ENCODE results near the gene SHE. TPM values are rescaled to one million over a fixed set of nuclear protein-coding genes. Genes with fewer than 3 reads are reported as not detected.

The SHE gene
- total and polyA plus RNA-seq, 2 donors (not counting 3 experiments of a cell fraction or from before 2014, with no cell fraction given): 30.1 to 52.7 TPM

DNA sequence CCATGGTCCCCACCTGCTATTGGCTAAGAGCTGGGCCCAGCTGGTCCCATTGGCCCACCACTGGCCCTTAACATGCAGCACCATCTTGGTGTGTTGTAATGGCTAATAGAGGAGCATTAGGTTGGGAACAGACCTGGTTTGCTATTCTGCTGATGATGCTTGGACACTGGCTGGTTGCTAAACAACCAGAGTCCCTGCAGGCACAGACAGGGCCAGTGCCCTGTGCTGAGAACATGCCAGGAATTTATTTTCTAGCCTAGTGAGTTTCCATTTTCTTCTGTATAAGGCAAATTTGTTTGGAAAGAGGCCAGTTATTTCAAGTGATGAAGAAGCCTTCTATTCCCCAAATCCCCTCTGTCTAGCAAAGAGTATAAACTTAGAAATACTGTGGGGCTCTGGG lies 43.1 kb downstream of the SHE start:
- Histone ChIP-seq H3K4me3 (replicated peaks in 1 of 3; ENCODE audit: insufficient read depth in 1 of 3, low read depth in 1 of 3, low read length in 3 of 3) (no peak overlapping the region), H4K20me1 (replicated peaks; ENCODE audit: control insufficient read depth, extremely low read depth, insufficient read depth, low read length) (no peaks in the 10 kb centered on the region), H3K27me3 (ENCODE audit: control insufficient read depth in 2 of 2, insufficient read depth in 2 of 2, low read length in 2 of 2) (no peaks in the 10 kb centered on the region), H3K9ac (replicated peaks; ENCODE audit: extremely low read depth, insufficient read depth, low read length) (no peak overlapping the region), H2AFZ (ENCODE audit: low read depth, low read length) (no peak overlapping the region), H3K4me1 (ENCODE audit: control insufficient read depth, extremely low read depth, insufficient read depth, low read length) (peaks cover 8% of the 10 kb centered on the region), H3K9me1 (replicated peaks; ENCODE audit: control insufficient read depth, extremely low read depth, insufficient read depth, low read length) (no peaks in the 10 kb centered on the region), H3K4me2 (ENCODE audit: insufficient read depth, low read length) (no peak overlapping the region), H3K79me2 (ENCODE audit: control insufficient read depth, insufficient read depth, low read length) (no peaks in the 10 kb centered on the region), H3K9me3 (replicated peaks; ENCODE audit: control insufficient read depth, insufficient read depth, low read length) (no peaks in the 10 kb centered on the region), H3K27ac (ENCODE audit: insufficient read depth, low read depth, low read length) (no peak overlapping the region), H3K36me3 (ENCODE audit: control insufficient read depth in 2 of 2, extremely low read depth in 1 of 2, insufficient read depth in 2 of 2, low read length in 2 of 2) (no peaks in the 10 kb centered on the region)
- intact Hi-C loops (cut with micrococcal nuclease): no loop called here
- CTCF ChIA-PET: interaction anchor here (1.9 kb wide), 1 partner anchor 53 kb away, joined by 5 read pairs; no protein-coding TSS in a partner anchor
- no peak for TF ChIP-seq POLR2AphosphoS5 (IDR thresholded peaks at IDR 0.05; ENCODE audit: insufficient read depth, low read depth, low read length)
- no peak for TF ChIP-seq MYC (IDR thresholded peaks at IDR 0.05; ENCODE audit: low read depth, low read length)
- TF ChIP-seq EZH2 (IDR thresholded peaks at IDR 0.05; ENCODE audit: borderline replicate concordance, low read depth, low read length, severe bottlenecking): no peak
- TF ChIP-seq FOS (IDR thresholded peaks at IDR 0.05; ENCODE audit: borderline replicate concordance, insufficient read depth, low read length): no peak
- TF ChIP-seq, protein P1, sequence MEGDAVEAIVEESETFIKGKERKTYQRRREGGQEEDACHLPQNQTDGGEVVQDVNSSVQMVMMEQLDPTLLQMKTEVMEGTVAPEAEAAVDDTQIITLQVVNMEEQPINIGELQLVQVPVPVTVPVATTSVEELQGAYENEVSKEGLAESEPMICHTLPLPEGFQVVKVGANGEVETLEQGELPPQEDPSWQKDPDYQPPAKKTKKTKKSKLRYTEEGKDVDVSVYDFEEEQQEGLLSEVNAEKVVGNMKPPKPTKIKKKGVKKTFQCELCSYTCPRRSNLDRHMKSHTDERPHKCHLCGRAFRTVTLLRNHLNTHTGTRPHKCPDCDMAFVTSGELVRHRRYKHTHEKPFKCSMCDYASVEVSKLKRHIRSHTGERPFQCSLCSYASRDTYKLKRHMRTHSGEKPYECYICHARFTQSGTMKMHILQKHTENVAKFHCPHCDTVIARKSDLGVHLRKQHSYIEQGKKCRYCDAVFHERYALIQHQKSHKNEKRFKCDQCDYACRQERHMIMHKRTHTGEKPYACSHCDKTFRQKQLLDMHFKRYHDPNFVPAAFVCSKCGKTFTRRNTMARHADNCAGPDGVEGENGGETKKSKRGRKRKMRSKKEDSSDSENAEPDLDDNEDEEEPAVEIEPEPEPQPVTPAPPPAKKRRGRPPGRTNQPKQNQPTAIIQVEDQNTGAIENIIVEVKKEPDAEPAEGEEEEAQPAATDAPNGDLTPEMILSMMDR (IDR thresholded peaks at IDR 0.05; ENCODE audit: extremely low read depth in 1 of 2, insufficient read depth in 1 of 2, low read depth in 1 of 2, low read length in 2 of 2): no peak
- TF ChIP-seq, protein P2, sequence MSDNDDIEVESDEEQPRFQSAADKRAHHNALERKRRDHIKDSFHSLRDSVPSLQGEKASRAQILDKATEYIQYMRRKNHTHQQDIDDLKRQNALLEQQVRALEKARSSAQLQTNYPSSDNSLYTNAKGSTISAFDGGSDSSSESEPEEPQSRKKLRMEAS (IDR thresholded peaks at IDR 0.05; ENCODE audit: insufficient read depth, insufficient read length): no peak
- TF ChIP-seq JUN (IDR thresholded peaks at IDR 0.05; ENCODE audit: borderline replicate concordance, insufficient read depth, insufficient read length, low read depth): no peak
- TF ChIP-seq POLR2A (IDR thresholded peaks at IDR 0.05; ENCODE audit: low read depth, low read length): no peak
- no peak for TF ChIP-seq GATA2 (IDR thresholded peaks at IDR 0.05; ENCODE audit: insufficient read depth, insufficient read length, low read depth, low read length)
- FAIRE-seq (no peak), DNase-seq (ENCODE audit: low read depth, low spot score) (no peak)
- POLR2A ChIA-PET: no interaction called here
- BruUV-seq (replicated peaks): no TSS peak
- dilution Hi-C loops (cut with MboI; ENCODE audit: extremely low pct_ligation_motif_present, low sequenced_read_pairs): no loop called here
